Skeletal muscle satellite cell (primary cell): Measurements from ENCODE around the gene LPP.

Experiments
- H3K27me3 ChIP-seq: 2 replicates; pipeline ENCODE4 v1.7.0; 2013; ENCODE audit warnings: low read length; ENCODE audit not compliant: control insufficient read depth, insufficient read depth
- H3K36me3 ChIP-seq: 2 replicates; pipeline ENCODE4 v1.7.0; 2013; ENCODE audit warnings: mild to moderate bottlenecking, control low read depth, low read length; ENCODE audit not compliant: insufficient read depth
- H3K4me1 ChIP-seq: 2 replicates; pipeline ENCODE4 v1.7.0; 2013; ENCODE audit warnings: low read length; ENCODE audit not compliant: control insufficient read depth, insufficient read depth
- H3K4me2 ChIP-seq: 2 replicates; pipeline ENCODE4 v1.7.0; 2013; ENCODE audit warnings: mild to moderate bottlenecking, low read length
- H3K4me3 ChIP-seq: 2 replicates; pipeline ENCODE4 v1.7.0; 2013; ENCODE audit warnings: low read length
- H3K9ac ChIP-seq: 2 replicates; pipeline ENCODE4 v1.7.0; 2013; ENCODE audit warnings: mild to moderate bottlenecking, low read depth, low read length, moderate library complexity
- H3K9me3 ChIP-seq: replicated peaks from 2 replicates; pipeline ENCODE4 v1.7.0; 2013; ENCODE audit warnings: mild to moderate bottlenecking, control low read depth, low read length

The LPP gene

DNA sequence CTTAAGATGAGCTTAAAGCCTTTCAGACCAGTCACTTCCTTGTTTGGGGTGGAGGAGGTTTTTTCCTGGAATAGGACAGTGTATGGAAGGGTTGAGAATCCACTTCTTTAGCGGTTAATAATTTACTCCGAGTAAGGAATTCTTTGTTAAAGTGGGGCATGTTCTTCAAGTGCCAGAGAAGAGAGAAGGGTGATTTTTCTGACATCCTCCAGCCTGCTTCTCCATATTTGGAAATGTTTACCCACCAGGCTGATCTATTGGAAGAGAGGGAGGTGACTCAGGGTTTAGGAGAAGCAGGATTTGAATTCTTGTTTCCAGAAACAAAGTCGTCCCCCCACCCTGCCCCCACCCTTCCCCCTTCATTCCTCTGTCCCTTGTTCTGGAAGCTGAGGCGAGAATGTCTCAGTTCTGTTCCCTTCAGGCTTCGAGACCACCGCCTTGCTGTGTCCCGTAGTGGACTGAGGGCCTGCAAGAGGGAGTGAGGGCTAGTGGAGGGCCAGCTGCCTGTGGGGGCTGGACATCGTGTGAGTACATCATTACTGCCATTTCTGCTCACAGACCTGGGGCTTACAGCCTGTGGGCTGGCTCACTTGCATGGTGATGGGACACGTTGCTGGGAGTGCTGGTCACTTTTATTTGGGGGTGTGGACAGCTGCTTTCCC is 58.5 kb downstream of the LPP start:
- Histone ChIP-seq H3K9ac (peak overlapping the region; percentile 3), H3K9me3 (no peaks in the 10 kb centered on the region), H3K4me2 (no peak overlapping the region), H3K4me1 (peaks cover 26% of the 10 kb centered on the region), H3K4me3 (no peak overlapping the region), H3K36me3 (peaks cover 13% of the 10 kb centered on the region), H3K27me3 (no peaks in the 10 kb centered on the region)

DNA sequence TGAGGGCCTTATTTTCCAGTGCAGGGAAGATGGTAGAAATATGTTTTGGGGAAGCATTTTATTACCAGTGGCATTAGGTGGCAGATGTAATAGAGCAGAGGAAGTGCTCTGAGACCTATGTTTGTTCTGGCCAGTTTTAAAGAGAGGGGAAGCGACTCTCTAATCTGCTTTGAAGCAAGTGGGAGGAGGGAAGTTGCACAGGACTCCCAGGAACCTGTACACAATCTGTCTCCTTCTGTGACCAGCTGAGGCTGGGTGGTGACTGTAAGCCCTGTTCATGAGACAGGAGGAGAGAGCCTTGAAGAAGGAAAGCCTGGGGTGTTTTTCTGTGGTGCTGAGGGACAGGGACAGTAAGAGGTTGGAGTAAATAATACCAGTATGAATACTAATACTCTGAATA is 60.5 kb downstream of the LPP start:
- Histone ChIP-seq H3K9ac (no peak overlapping the region), H3K9me3 (no peaks in the 10 kb centered on the region)

DNA sequence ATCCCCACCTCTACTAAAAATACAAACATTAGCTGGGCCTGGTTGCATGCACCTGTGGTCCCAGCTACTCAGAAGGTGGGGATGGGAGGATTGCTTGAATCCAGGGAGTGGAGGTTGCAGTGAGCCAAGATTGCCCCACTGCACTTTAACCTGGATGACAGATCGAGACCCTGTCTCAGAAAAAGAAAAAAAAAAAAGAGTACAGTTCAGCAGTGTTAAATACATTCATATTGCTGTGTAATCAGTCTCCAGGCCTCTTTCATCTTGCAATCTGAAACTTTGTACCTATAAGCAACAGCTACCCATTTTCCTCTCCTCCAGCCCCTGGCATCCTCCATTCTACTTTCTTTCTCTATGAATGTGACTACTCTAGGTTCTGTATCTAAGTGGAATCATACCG is 61.2 kb downstream of the LPP start:
- Histone ChIP-seq H3K4me3 (no peak overlapping the region), H3K4me2 (no peak overlapping the region), H3K9me3 (no peaks in the 10 kb centered on the region), H3K4me1 (peaks cover 22% of the 10 kb centered on the region), H3K36me3 (peaks cover 4% of the 10 kb centered on the region), H3K9ac (no peak overlapping the region), H3K27me3 (no peaks in the 10 kb centered on the region)

More for the DNA sequence above, 60.5 kb downstream of the LPP start:
- Histone ChIP-seq H3K4me1 (peaks cover 21% of the 10 kb centered on the region), H3K4me2 (no peak overlapping the region), H3K4me3 (no peak overlapping the region), H3K27me3 (no peaks in the 10 kb centered on the region), H3K36me3 (peaks cover 8% of the 10 kb centered on the region)

DNA sequence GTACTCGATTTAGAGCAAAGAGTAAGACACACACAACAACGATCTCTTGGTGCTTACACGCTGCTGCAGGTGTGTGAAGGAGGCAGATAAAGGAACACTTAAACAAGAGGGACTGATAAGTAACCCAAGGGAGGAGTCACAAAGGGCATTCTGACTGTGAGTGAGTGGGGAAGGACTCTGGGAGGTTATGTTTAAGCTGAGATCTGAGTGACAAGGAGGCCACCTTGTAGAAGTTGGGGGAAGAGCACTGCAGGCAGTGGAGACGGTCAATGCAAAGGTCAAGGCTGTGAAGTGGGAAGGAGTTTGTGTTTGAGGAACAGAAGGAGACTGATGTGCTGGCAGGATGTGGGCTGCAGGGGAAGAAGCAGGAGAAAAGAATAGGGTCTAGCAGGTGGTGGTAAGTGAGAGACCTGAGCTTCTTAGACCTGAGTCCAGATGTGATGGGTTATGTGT is 63.1 kb downstream of the LPP start:
- Histone ChIP-seq H3K4me2 (no peak overlapping the region), H3K4me3 (no peak overlapping the region), H3K36me3 (no peaks in the 10 kb centered on the region), H3K27me3 (no peaks in the 10 kb centered on the region), H3K4me1 (peaks cover 38% of the 10 kb centered on the region), H3K9ac (no peak overlapping the region), H3K9me3 (no peaks in the 10 kb centered on the region)

DNA sequence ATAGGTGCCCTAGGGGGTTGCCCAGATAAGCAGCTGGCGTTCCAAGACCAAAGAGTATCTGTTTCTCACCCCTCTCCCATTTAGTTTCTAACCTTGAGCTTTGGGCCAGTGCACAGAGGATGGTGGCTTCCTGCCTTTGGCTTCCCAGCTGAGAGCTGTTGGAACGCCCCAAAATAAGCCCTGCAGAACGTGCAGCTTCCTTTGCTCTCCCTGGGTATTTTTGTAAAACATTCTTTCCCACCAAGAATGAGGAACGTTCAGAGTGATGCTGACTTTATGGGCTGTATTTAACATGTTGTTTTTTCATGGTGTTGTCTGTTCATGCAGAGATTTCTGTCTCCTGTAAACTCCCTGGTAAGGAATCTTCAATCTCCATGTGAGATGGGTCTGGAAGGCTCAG is 63.8 kb downstream of the LPP start:
- Histone ChIP-seq H3K36me3 (no peaks in the 10 kb centered on the region), H3K4me2 (no peak overlapping the region), H3K9ac (no peak overlapping the region), H3K4me3 (no peak overlapping the region), H3K4me1 (peaks cover 39% of the 10 kb centered on the region), H3K9me3 (no peaks in the 10 kb centered on the region), H3K27me3 (no peaks in the 10 kb centered on the region)

DNA sequence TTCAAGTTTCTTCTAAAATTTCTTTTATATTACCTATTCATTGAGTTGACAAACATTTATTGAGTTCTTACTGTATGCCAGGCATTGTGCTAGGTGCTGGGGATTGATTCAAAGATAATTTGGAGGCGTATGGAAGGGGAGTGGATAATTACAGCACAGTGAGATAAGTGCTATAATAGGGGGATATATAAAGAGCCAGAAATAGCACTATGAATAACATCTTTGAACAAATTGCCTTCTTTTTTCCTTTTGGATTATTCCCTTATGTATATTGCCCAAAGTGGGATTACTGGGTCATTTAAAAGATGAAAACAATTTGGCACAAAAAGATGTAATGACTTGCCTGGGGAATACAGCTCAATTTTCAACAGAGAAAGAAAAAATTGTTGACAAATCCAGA is 64.6 kb downstream of the LPP start:
- H3K36me3 ChIP-seq = no peaks in the 10 kb centered on the region
- peaks cover 46% of the 10 kb centered on the region for H3K4me1 ChIP-seq

DNA sequence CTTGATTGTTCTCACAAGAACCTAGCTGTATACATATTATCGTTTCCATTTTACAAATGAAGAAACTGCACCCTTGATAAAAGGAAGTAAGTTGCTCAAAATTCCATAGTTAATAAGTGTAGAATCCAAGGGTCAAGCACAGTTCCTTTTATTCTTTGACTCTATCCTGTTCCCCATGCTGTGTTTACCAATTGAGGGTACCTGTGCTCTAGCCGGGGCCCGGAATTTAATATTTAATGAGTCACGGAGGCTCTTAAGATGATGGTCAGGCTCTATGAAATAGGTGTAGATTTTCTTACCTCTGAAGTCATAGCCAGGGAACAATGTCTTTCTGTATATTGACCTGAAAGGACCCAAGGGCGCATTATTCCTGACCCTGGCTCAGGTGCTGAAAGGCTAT is 65.2 kb downstream of the LPP start:
- no peak overlapping the region for H3K4me3 ChIP-seq
- no peak overlapping the region for H3K9ac ChIP-seq
- H3K9me3 ChIP-seq = no peaks in the 10 kb centered on the region
- H3K4me2 ChIP-seq = no peak overlapping the region
- H3K36me3 ChIP-seq = no peaks in the 10 kb centered on the region
- H3K27me3 ChIP-seq = no peaks in the 10 kb centered on the region
- peaks cover 47% of the 10 kb centered on the region for H3K4me1 ChIP-seq

More for the DNA sequence above, 64.6 kb downstream of the LPP start:
- Histone ChIP-seq H3K9me3 (no peaks in the 10 kb centered on the region), H3K9ac (no peak overlapping the region), H3K4me3 (no peak overlapping the region), H3K27me3 (no peaks in the 10 kb centered on the region), H3K4me2 (no peak overlapping the region)

DNA sequence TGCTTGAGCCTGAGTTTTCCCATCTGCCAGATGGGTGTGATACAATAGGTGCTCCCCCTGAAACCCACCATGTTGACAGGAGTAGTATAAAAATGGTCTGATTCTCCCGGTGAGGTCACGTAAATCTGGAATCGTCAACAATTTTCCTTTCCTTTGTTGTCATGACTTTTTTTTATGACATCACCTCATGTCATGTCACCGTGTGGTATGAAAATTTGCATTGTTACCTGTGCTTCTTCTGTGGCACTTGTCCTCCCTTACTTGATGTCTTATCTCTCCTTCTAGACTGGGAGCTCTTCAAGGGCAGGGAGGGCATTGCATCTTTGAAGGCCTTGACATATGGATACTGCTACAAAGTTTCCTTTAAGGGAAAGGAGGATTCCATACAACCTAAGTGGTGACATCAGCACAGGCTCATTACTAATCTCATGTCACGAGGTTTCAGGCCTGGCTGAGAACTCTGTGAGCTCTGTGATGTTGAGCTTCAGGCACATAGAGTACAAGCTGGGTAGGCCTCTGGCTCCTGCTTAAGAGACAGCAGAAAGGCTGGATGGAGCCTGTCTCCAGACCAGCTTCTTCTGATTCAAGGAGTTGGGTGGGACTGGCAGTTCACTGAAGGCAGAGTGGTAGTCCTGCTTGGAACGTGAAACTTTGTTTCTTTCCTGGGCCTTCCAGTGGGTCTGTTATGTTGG is 66.3 kb downstream of the LPP start:
- peak overlapping the region; percentile 73 for H3K9ac ChIP-seq
- no peaks in the 10 kb centered on the region for H3K9me3 ChIP-seq
- H3K4me3 ChIP-seq = peak overlapping the region; percentile 26
- H3K4me2 ChIP-seq = peak overlapping the region; percentile 70
- H3K4me1 ChIP-seq = peaks cover 44% of the 10 kb centered on the region
- no peaks in the 10 kb centered on the region for H3K36me3 ChIP-seq
- H3K27me3 ChIP-seq = no peaks in the 10 kb centered on the region

DNA sequence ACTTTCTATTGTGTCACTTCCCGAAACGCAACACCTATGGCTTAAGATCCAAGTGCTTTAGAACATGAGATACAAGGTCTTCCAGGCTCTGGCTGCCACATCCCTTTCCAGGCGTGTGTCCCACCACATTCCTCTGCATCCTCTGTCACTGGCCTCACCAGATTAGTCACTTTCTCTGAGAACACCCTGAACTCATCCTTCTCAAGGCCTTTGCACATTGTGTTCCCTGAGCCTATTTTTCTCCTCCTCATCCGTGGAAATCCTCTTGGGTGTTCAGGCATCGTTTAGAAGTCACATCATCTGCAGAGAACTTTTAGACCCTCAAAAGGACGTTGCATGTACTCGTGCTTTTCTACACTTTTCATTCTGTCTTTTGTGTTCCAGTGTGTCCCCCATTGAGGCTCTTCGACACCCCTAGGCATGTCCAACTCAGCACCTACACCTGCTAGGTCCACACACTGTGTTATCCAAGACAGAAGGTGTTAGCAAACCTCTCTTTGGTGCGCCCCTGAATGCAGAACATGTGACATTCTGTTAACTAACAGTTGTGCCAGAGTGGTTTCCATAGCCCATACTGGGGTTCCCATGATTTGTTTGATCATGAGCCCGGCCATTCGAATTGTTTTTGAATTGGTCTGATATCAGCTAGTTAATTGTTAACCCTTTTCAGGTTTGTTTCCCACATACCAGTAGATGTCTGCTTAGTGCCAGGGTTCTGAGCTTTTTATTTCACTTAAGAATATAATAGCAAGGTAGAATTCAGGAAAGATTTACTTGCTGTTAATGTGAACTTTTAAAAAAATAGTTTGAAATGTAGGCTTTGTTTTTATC is 67.2 kb downstream of the LPP start:
- peak overlapping the region; percentile 70 for H3K4me2 ChIP-seq
- H3K4me1 ChIP-seq = peaks cover 44% of the 10 kb centered on the region
- no peaks in the 10 kb centered on the region for H3K9me3 ChIP-seq
- no peaks in the 10 kb centered on the region for H3K36me3 ChIP-seq
- H3K27me3 ChIP-seq = no peaks in the 10 kb centered on the region
- peak overlapping the region; percentile 82 for H3K9ac ChIP-seq
- H3K4me3 ChIP-seq = peak overlapping the region; percentile 51

DNA sequence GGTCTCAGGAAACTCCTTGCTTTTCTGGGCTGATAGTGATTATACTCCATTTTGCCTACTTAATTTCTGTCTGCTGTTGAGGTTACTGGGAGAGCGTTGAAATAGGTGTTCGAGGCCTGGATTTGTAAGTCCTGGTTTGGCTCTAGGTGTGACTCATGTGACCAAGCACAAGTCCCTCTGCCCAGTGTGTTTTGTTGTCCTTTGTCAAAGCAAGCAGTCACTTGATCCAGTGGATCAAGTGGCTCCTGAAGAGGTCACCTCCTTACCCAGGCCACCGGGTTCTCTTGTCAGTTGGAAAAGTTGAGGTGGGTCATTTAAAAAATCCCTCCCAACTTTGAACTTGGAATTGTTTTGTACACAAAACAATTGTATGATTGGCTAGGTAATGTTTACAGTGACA is 70.0 kb downstream of the LPP start:
- Histone ChIP-seq H3K9me3 (no peaks in the 10 kb centered on the region), H3K27me3 (no peaks in the 10 kb centered on the region), H3K4me3 (no peak overlapping the region), H3K36me3 (no peaks in the 10 kb centered on the region), H3K4me2 (no peak overlapping the region), H3K4me1 (peaks cover 36% of the 10 kb centered on the region), H3K9ac (no peak overlapping the region)

DNA sequence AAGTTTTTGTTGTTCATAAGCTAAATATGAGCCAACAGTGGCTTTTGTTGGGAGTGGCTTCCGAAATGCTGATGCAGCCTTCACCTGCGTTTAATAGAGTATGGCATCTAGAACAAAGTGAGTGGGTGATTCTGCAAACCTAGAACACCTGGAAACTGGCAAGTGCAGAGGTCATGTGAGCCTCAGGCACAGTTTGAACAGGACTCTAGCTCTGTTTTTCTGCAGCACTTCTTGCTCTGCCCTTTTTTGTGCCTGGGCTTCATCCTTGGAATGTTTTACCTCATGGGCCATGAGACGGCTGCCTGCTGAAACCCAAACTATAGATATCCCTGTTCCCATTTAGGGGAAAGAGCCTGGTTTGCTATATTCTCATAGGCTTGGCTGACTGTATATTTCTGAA is 73.5 kb downstream of the LPP start:
- Histone ChIP-seq H3K36me3 (no peaks in the 10 kb centered on the region), H3K4me1 (peaks cover 24% of the 10 kb centered on the region), H3K9ac (no peak overlapping the region), H3K4me2 (no peak overlapping the region), H3K27me3 (no peaks in the 10 kb centered on the region), H3K4me3 (no peak overlapping the region), H3K9me3 (no peaks in the 10 kb centered on the region)
